Heart left ventricle (tissue), 13 donors: ENCODE measurements around the gene PRR7.

Source experiments
- CTCF ChIP-seq, 12 donors: fragments of 200-600 bp; sonication (generic) in 4 of 12; IDR thresholded peaks; one replicate each; pipeline versions ENCODE4 v1.5.0 to v1.8.0; 2018 to 2022; ENCODE audit warnings: antibody characterized with exemption in 12 of 12, mild to moderate bottlenecking in 5 of 12
- POLR2A ChIP-seq, 2 donors: fragments of 450-650 bp; IDR thresholded peaks; one replicate each; pipeline ENCODE4 v1.6.1; 2017; ENCODE audit warnings: antibody characterized with exemption in 2 of 2, mild to moderate bottlenecking in 2 of 2, moderate library complexity in 2 of 2
- donor health status: ischemic (EF 13 %, LVEDD 7.1; RV severe dilation, severe dysfunction).
- donor health status: DM: no; HTN: yes; CAD: no.
- donor health status: DM: no; HTN: no; CAD: no.
- donor health status: ischemic (EF 25% LVEDD 6.9; RV normal size, moderate dysfunction).
- donor health status: ischemic (EF 25% LVEDD 5.7; RV mildly dilated, moderate dysfunction).
- donor health status: ischemic (EF 35%, LVEDD 5.7; RV mildly dilated, moderate dysfunction).
- donor health status: nonischemic (EF 11% LVEDD 7.7; RV severe dilation, severe dysfunction).
- donor health status: DM: yes; HTN: yes; CAD: no.
- donor health status: PGD.
- donor health status: ischemic (EF 29% LVEDD 5.4; RV normal size, mild dysfunction).
- donor health status: nonischemic (EF 23%, LVEDD 6.1; RV moderate dilation, normal function).

DNA sequence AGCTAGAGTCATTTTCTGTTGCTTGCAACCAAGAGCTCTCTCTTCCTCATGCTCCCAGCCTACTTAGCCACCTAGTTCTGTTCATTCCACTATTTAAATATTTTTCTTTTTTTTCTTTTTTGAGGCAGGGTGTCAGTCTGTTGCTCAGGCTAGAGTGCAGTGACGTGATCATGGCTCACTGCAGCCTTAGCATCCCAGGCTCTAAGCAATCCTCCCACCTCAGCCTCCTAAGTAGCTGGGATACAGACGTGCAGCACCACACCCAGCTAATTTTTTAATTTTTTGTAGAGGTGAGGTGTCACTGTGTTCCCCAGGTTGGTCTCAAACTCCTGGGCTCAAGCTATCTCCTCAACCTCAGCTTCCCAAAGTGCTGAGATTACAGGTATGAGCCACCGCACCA, 32.1 kb upstream of the PRR7 start:
- no peak for TF ChIP-seq CTCF (IDR thresholded peaks at IDR 0.05)
- TF ChIP-seq POLR2A (IDR thresholded peaks at IDR 0.05): no peak
